HUES6 (cell line): ENCODE results near the gene UTP4.

Experiments used
- H3K27ac ChIP-seq: 2 replicates; pipeline ENCODE4 v1.7.0; 2013; ENCODE audit warnings: low read depth, mild to moderate bottlenecking, low read length, inconsistent platforms
- H3K27me3 ChIP-seq: 2 replicates; pipeline ENCODE4 v1.6.1; 2013; ENCODE audit warnings: low read length; ENCODE audit not compliant: control insufficient read depth, insufficient read depth
- H3K36me3 ChIP-seq: 2 replicates; pipeline ENCODE4 v1.6.1; 2013; ENCODE audit warnings: low read length; ENCODE audit not compliant: control insufficient read depth, insufficient read depth
- H3K4me1 ChIP-seq: 2 replicates; pipeline ENCODE4 v1.6.1; 2013; ENCODE audit warnings: low read length; ENCODE audit not compliant: control insufficient read depth, insufficient read depth
- H3K4me3 ChIP-seq: 2 replicates; pipeline ENCODE4 v1.5.1; 2013; ENCODE audit warnings: low read depth, low read length
- H3K9ac ChIP-seq: one replicate; pipeline ENCODE4 v1.6.1; 2013; ENCODE audit warnings: mild to moderate bottlenecking, low read length
- H3K9me3 ChIP-seq: 2 replicates; pipeline ENCODE4 v1.6.1; 2013; ENCODE audit warnings: low read depth, low read length; ENCODE audit not compliant: control insufficient read depth, insufficient read depth

UTP4 gene

DNA sequence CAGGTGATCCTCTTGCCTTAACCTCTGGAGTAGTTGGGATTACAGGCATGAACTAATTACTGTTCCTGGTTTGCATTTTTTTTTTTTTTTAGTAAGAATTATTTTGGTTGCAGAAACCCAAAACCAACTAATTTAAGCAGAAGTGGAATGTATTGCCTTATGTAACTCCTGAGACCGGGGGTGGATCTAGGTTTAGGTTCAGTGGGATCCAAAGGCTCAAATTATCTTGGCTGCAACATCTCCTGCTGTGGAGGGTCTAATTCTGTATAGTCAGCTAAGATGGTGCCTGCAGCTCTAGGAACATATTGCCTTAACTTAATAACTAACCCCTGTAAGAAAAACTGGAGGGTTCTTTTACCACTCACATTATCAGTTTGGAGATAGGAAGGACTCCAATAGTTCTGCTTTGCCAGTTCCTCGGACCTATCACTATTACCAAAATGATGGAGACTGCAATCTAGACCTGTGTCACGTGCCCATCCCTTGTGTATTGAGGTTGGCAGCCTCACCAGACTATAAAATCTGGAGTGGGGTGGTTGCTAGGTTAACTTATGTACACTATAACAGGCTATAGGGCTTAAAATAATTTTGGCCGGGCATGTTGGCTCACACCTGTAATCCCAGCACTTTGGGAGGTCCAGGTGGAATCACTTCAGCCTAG lies 63.0 kb downstream of the UTP4 start:
- Histone ChIP-seq H3K27me3 (no peaks in the 10 kb centered on the region), H3K4me3 (no peak overlapping the region), H3K9ac (no peak overlapping the region), H3K36me3 (no peaks in the 10 kb centered on the region), H3K27ac (no peak overlapping the region), H3K9me3 (no peaks in the 10 kb centered on the region), H3K4me1 (no peaks in the 10 kb centered on the region)

DNA sequence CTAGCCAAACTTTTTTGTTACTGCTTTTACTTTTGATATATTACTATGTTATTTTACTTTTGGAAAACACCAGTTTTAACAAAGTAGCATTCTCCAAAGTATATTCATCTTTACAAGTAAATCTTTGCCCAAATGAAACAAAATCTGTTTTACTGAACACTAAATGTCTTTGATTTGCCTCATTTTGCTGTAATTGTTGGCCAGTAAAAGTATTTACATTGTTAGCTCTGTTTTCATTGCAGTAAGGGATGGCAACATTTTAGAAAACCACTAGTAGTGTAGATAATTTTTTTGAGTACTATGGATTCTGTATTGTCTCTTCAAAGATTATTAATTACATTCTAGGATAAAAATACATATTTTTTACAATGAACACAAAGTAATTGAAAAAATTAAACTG lies 65.1 kb downstream of the UTP4 start:
- Histone ChIP-seq H3K36me3 (no peaks in the 10 kb centered on the region), H3K27me3 (no peaks in the 10 kb centered on the region), H3K27ac (no peak overlapping the region), H3K9me3 (no peaks in the 10 kb centered on the region), H3K4me3 (no peak overlapping the region), H3K4me1 (no peaks in the 10 kb centered on the region), H3K9ac (no peak overlapping the region)

GRCh38 chr16:69199382-69199781 lies 66.9 kb downstream of the UTP4 start:
- Histone ChIP-seq H3K27ac (no peak overlapping the region), H3K9me3 (no peaks in the 10 kb centered on the region), H3K36me3 (no peaks in the 10 kb centered on the region), H3K9ac (no peak overlapping the region), H3K27me3 (no peaks in the 10 kb centered on the region), H3K4me3 (no peak overlapping the region), H3K4me1 (no peaks in the 10 kb centered on the region)

- Histone ChIP-seq H3K4me3 (no peak overlapping the region), H3K36me3 (no peaks in the 10 kb centered on the region), H3K9ac (no peak overlapping the region), H3K27me3 (no peaks in the 10 kb centered on the region), H3K27ac (no peak overlapping the region), H3K4me1 (no peaks in the 10 kb centered on the region), H3K9me3 (no peaks in the 10 kb centered on the region)
Measured at GRCh38 chr16:69201291-69201690, 68.8 kb downstream of the UTP4 start.

- H3K9me3 ChIP-seq, result no peaks in the 10 kb centered on the region
- no peak overlapping the region for H3K27ac ChIP-seq
- H3K4me1 ChIP-seq, result no peaks in the 10 kb centered on the region
- no peaks in the 10 kb centered on the region for H3K36me3 ChIP-seq
- H3K9ac ChIP-seq, result no peak overlapping the region
- H3K27me3 ChIP-seq, result no peaks in the 10 kb centered on the region
- no peak overlapping the region for H3K4me3 ChIP-seq
Measured at GRCh38 chr16:69201787-69202186, 69.3 kb downstream of the UTP4 start.

DNA sequence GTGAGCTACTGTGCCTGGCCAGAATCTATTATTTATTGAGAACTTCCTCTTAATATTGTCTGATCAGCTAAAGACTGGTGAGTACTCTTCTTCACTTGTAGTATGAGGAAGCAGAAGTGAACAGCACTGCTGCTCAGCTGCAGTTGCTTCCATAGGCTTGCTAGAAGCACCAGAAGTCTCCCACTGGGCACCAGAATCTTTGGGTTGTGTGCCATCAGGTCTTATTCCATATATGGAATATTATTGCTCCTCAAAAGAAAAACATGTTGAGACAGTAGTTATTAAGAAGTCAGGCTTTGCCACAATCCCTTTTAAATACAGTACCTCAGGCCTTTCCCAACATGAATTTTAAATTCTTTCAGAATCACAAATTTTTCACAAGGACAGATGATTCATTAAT lies 71.7 kb downstream of the UTP4 start:
- H3K27ac ChIP-seq, result no peak overlapping the region
- H3K4me1 ChIP-seq, result no peaks in the 10 kb centered on the region
- H3K9ac ChIP-seq, result no peak overlapping the region
- H3K4me3 ChIP-seq, result no peak overlapping the region
- no peaks in the 10 kb centered on the region for H3K36me3 ChIP-seq
- no peaks in the 10 kb centered on the region for H3K27me3 ChIP-seq
- H3K9me3 ChIP-seq, result no peaks in the 10 kb centered on the region

DNA sequence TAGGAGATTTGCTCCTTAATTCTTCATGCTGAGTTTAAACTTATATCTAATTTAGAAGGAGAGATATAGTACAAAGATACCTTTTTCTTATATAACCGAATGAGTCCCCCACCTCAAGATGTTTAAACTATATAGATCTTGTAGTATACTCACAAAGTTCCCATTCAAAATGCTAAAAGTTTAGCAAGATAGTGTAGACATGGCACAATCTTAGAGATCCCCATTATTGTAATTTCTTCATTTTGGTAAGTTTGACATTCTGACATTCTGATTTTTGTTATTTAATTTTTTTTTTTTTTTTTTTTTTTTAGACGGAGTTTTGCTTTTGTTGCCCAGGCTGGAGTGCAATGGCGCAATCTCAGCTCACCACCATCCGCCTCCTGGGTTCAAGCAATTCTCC lies 77.3 kb downstream of the UTP4 start:
- Histone ChIP-seq H3K9ac (no peak overlapping the region), H3K9me3 (no peaks in the 10 kb centered on the region), H3K4me3 (no peak overlapping the region), H3K4me1 (no peaks in the 10 kb centered on the region), H3K27me3 (no peaks in the 10 kb centered on the region), H3K27ac (no peak overlapping the region), H3K36me3 (no peaks in the 10 kb centered on the region)

DNA sequence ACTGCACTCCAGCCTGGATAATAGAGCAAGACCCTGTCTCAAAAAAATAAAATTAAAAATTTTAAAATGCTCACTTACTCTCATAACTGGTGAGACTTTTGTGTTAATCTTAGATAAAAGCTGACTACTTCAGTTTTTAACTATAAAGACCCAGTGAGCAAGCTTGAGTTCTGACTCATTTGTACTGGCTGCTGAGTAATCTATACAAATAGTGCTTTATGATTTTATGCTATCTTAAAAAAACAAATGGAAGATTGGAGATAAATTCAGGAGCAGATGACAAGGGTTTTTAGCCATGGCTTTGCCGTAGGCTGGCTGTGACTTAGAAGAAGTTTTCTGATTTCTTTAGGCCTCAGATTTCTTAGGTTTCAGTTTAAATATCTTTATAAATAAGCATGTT lies 85.0 kb downstream of the UTP4 start:
- Histone ChIP-seq H3K36me3 (no peaks in the 10 kb centered on the region), H3K9ac (no peak overlapping the region), H3K27me3 (no peaks in the 10 kb centered on the region), H3K4me1 (no peaks in the 10 kb centered on the region), H3K4me3 (no peak overlapping the region), H3K9me3 (no peaks in the 10 kb centered on the region), H3K27ac (no peak overlapping the region)
